Measurements from ENCODE around the gene ABHD14A. TPM values are rescaled to one million over a fixed set of nuclear protein-coding genes. Genes with fewer than 3 reads are reported as not detected.

Gene ABHD14A
- total and polyA plus RNA-seq, 2 of the 4 experiments (the other 2 are of a cell fraction) = 3.4 to 10.0 TPM

GRCh38 chr3:52014613-52015012 lies 39.7 kb downstream of the ABHD14A start:
- peak; percentile 57 for ATAC-seq (ENCODE audit: low read depth)
- no peak for DNase-seq
- no peaks in the 10 kb centered on the region for H3K4me1 ChIP-seq (ENCODE audit: control insufficient read depth, insufficient read depth, low read length)
- H3K23ac ChIP-seq (ENCODE audit: low read depth, low read length) = no peak overlapping the region
- no peaks in the 10 kb centered on the region for H3K27me3 ChIP-seq (ENCODE audit: control insufficient read depth, insufficient read depth, low read length)
- no peak overlapping the region; the same call in 1 of the 2 replicates for H4K91ac ChIP-seq (ENCODE audit: insufficient read depth, low read depth, low read length)
- no peak overlapping the region for H3K56ac ChIP-seq (ENCODE audit: extremely low read depth, insufficient read depth, low read length)
- no peak overlapping the region for H3K14ac ChIP-seq (replicated peaks; ENCODE audit: low read depth, low read length)
- no peak overlapping the region; the same call in 1 of the 2 replicates for H2AK5ac ChIP-seq (ENCODE audit: low read depth, low read length)
- H3K18ac ChIP-seq (ENCODE audit: low read depth, low read length) = no peak overlapping the region
- no peak overlapping the region for H4K8ac ChIP-seq (ENCODE audit: low read depth in 2 of 2, low read length in 2 of 2)
- H2BK20ac ChIP-seq (ENCODE audit: low read depth, low read length) = no peak overlapping the region
- dilution Hi-C loops (cut with HindIII; ENCODE audit: low sequenced_read_pairs, unreplicated experiment) (no loop called here), in situ Hi-C loops (cut with MboI; ENCODE audit: low sequenced_read_pairs) (loop anchor here (5.0 kb wide), 1 partner anchor 33 kb away; no protein-coding TSS in a partner anchor), intact Hi-C loops (cut with micrococcal nuclease) (no loop called here)
- no peak overlapping the region for H3K4me2 ChIP-seq (ENCODE audit: low read depth, low read length)
- H2AFZ ChIP-seq (replicated peaks; ENCODE audit: low read length, poor library complexity) = peak overlapping the region; percentile 78
- H3K27ac ChIP-seq (ENCODE audit: insufficient read depth, low read length) = no peak overlapping the region
- TF ChIP-seq MAZ (IDR thresholded peaks at IDR 0.05; ENCODE audit: borderline replicate concordance, low read depth, low read length) (no peak), FOS (IDR thresholded peaks at IDR 0.05; ENCODE audit: low read depth, low read length) (no peak), USF2 (IDR thresholded peaks at IDR 0.05; ENCODE audit: low read depth, low read length) (no peak), BHLHE40 (IDR thresholded peaks at IDR 0.05; ENCODE audit: low read depth, low read length) (no peak), RFX5 (IDR thresholded peaks at IDR 0.05; ENCODE audit: low read depth, low read length) (no peak), POLR2A (IDR thresholded peaks at IDR 0.05; ENCODE audit: low read depth, low read length) (no peak), ELK1 (IDR thresholded peaks at IDR 0.05; ENCODE audit: borderline replicate concordance, low read depth, low read length) (no peak), CEBPB (IDR thresholded peaks at IDR 0.05; ENCODE audit: low read depth, low read length) (no peak), SMC3 (IDR thresholded peaks at IDR 0.05; ENCODE audit: low read depth, low read length) (0 out of 2 replicates have a peak, but pooled peaks have one; percentile 12), RCOR1 (IDR thresholded peaks at IDR 0.05; ENCODE audit: insufficient replicate concordance, low read length) (no peak), MXI1 (IDR thresholded peaks at IDR 0.05; ENCODE audit: borderline replicate concordance, low read depth, low read length) (no peak), MAFK (IDR thresholded peaks at IDR 0.05; ENCODE audit: low read depth, low read length) (no peak), CTCF (conservative IDR thresholded peaks at IDR 0.05; ENCODE audit: low read depth, low read length) (peak; percentile 34; the same call in 1 of the 2 replicates), RAD21 (IDR thresholded peaks at IDR 0.05; ENCODE audit: low read length) (peak; percentile 39), NFE2L2 (IDR thresholded peaks at IDR 0.05; ENCODE audit: low read depth, low read length) (no peak), CHD1 (IDR thresholded peaks at IDR 0.05; ENCODE audit: low read depth, low read length) (no peak)
- peak overlapping the region; percentile 61 for H2AK9ac ChIP-seq (replicated peaks; ENCODE audit: low read depth, low read length, poor library complexity)
- H3K9me1 ChIP-seq (ENCODE audit: insufficient read depth, low read length) = no peaks in the 10 kb centered on the region; the same call in 1 of the 2 replicates
- no peak overlapping the region for H2BK5ac ChIP-seq (ENCODE audit: low read depth, low read length, poor library complexity, severe bottlenecking)
- H4K5ac ChIP-seq (ENCODE audit: low read depth, low read length) = no peak overlapping the region
- H4K20me1 ChIP-seq (ENCODE audit: insufficient read depth, low read length) = no peaks in the 10 kb centered on the region
- ChIA-PET POLR2A (ENCODE audit: unreplicated experiment) (no interaction called here), CTCF (interaction anchor here (1.1 to 1.4 kb wide), 2 partner anchors 10 to 11 kb away, joined by 3 read pairs; no protein-coding TSS in a partner anchor)
- H3K9me3 ChIP-seq (ENCODE audit: control insufficient read depth, insufficient read depth, low read length) = no peaks in the 10 kb centered on the region
- no peak overlapping the region for H2BK120ac ChIP-seq (ENCODE audit: low read depth, low read length)
- no peak overlapping the region for H2BK15ac ChIP-seq (ENCODE audit: low read depth, low read length)
- no peak overlapping the region for H3K4me3 ChIP-seq (ENCODE audit: insufficient read depth, low read depth, low read length)
- no peak overlapping the region for H3K9ac ChIP-seq (ENCODE audit: low read depth, low read length)
- no peaks in the 10 kb centered on the region for H3K79me1 ChIP-seq (ENCODE audit: low read depth in 1 of 2, low read length in 2 of 2)
- H3K4ac ChIP-seq (ENCODE audit: low read depth, low read length) = 0 out of 2 replicates have a peak overlapping the region, but pooled peaks have one; percentile 12
- BruUV-seq (replicated peaks) = no TSS peak
- H3K36me3 ChIP-seq (ENCODE audit: control insufficient read depth, insufficient read depth, low read length) = no peaks in the 10 kb centered on the region
- 57% methylated on average over 2 of the region's 8 CpGs; no CpG with 5 or more reads in 1 of the 2 experiments for WGBS, 2 experiments (ENCODE audit: extremely low coverage in 2 of 2, insufficient read length in 1 of 2)
